ENCODE results near the gene ARHGEF28. TPM values are rescaled to one million over a fixed set of nuclear protein-coding genes. Genes with fewer than 3 reads are reported as not detected.

ARHGEF28 gene
- total RNA-seq, 1 donor from 2014 or later: 9.3 TPM

DNA sequence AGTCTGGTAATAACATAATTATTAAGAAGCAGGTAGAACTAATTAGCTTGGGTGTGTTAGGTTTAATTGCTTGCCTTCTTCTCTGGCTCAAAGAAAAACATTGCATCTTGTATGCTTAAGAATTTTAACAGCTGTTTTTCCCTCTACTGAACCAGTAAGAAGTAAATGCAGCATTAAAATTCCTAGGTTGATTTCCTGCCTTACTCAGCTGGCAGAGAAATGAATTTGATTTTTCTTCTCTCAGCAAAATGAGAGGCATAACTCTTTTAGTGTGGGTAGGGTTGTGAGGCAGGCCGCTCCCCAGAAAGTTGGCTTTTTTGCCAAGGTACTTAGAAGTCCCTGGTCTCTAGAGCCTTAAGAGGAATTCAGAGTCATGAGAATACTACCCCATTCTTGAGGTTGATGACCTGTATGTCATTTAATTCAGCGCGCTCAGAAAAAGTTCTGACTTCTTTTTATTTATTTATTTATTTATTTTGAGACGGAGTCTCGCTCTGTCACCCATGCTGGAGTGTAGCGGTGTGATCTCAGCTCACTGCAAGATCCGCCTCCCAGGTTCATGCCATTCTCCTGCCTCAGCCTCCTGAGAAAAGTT, 302.6 kb downstream of the ARHGEF28 start:
- Mint-ChIP-seq H3K36me3 (ENCODE audit: low read depth) (peaks cover 1% of the 10 kb centered on the region), H3K27me3 (ENCODE audit: low read depth) (no peaks in the 10 kb centered on the region)
- no peak for DNase-seq (ENCODE audit: low spot score)

DNA sequence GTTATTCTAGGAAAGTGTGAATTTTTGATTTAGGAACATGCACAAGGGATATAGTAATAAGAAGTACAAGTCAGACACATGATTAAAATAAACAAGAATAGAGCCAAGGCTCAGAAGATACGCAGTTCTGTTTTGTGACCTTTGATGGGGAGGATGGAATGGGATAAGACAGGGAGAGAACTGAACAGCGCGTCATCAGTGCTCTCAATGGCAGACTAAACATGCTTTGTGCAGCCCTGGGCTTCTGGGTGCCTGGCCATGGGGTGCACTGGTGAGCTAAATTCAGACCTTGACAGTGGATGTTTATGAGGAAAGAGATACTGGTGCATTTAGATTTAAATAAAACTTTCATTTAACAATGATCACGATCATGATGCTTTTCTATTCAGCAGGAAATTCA, 309.7 kb downstream of the ARHGEF28 start:
- no peak for DNase-seq (ENCODE audit: low spot score)
- no peaks in the 10 kb centered on the region for H3K27me3 Mint-ChIP-seq (ENCODE audit: low read depth)
- no peaks in the 10 kb centered on the region for H3K36me3 Mint-ChIP-seq (ENCODE audit: low read depth)
- peak overlapping the region; percentile 39 for H3K27ac Mint-ChIP-seq (ENCODE audit: unreplicated experiment)
- no peaks in the 10 kb centered on the region for H3K9me3 Mint-ChIP-seq (ENCODE audit: low read depth)
- H3K4me1 Mint-ChIP-seq (ENCODE audit: low read depth): peaks cover 54% of the 10 kb centered on the region
- no peak overlapping the region for H3K4me3 Mint-ChIP-seq (ENCODE audit: unreplicated experiment)
- TF ChIP-seq, protein P1, sequence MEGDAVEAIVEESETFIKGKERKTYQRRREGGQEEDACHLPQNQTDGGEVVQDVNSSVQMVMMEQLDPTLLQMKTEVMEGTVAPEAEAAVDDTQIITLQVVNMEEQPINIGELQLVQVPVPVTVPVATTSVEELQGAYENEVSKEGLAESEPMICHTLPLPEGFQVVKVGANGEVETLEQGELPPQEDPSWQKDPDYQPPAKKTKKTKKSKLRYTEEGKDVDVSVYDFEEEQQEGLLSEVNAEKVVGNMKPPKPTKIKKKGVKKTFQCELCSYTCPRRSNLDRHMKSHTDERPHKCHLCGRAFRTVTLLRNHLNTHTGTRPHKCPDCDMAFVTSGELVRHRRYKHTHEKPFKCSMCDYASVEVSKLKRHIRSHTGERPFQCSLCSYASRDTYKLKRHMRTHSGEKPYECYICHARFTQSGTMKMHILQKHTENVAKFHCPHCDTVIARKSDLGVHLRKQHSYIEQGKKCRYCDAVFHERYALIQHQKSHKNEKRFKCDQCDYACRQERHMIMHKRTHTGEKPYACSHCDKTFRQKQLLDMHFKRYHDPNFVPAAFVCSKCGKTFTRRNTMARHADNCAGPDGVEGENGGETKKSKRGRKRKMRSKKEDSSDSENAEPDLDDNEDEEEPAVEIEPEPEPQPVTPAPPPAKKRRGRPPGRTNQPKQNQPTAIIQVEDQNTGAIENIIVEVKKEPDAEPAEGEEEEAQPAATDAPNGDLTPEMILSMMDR (IDR thresholded peaks at IDR 0.05): no peak

More for the DNA sequence above, 302.6 kb downstream of the ARHGEF28 start:
- Mint-ChIP-seq H3K4me3 (ENCODE audit: unreplicated experiment) (no peak overlapping the region), H3K27ac (ENCODE audit: unreplicated experiment) (peak overlapping the region; percentile 43), H3K9me3 (ENCODE audit: low read depth) (no peaks in the 10 kb centered on the region), H3K4me1 (ENCODE audit: low read depth) (peaks cover 23% of the 10 kb centered on the region)
- TF ChIP-seq, protein P1 (IDR thresholded peaks at IDR 0.05): no peak

DNA sequence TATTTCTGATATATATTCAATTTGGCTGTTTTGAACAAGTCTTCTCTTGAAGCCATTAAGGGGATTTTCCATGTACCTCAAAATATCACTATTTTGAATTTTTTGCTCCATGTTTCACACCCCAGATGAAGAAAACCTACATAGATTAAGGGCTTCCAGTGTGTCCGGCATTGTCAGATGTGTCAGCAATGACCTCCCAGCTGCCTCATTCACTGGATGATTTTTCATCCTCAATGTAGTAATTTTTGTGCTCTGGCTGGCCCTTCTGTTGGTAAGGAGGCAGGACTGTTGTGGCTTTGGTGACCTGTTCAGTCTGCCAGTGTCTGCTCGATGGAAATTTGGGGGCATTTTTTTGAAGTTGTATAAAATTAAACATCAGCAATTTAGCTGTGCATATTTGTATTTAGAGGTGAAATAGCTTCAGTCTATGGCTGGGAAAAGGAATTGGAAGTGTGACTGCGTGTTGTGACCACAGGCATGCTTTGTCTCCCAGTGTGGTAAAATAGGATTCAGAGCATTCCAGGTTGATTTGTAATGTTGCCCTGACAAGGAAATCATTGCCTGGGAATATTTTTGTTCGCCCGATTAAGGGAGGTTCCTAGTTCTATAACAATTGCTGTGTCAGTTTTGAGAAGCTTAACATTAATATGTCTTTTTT, 312.4 kb downstream of the ARHGEF28 start:
- no peak for DNase-seq (ENCODE audit: low spot score)
- peak overlapping the region; percentile 97 for H3K27ac Mint-ChIP-seq (ENCODE audit: unreplicated experiment)
- no peaks in the 10 kb centered on the region for H3K36me3 Mint-ChIP-seq (ENCODE audit: low read depth)
- no peaks in the 10 kb centered on the region for H3K27me3 Mint-ChIP-seq (ENCODE audit: low read depth)
- TF ChIP-seq, protein P1 (IDR thresholded peaks at IDR 0.05): no peak
- peak overlapping the region; percentile 39 for H3K4me3 Mint-ChIP-seq (ENCODE audit: unreplicated experiment)
- no peaks in the 10 kb centered on the region for H3K9me3 Mint-ChIP-seq (ENCODE audit: low read depth)
- H3K4me1 Mint-ChIP-seq (ENCODE audit: low read depth): peaks cover 54% of the 10 kb centered on the region

DNA sequence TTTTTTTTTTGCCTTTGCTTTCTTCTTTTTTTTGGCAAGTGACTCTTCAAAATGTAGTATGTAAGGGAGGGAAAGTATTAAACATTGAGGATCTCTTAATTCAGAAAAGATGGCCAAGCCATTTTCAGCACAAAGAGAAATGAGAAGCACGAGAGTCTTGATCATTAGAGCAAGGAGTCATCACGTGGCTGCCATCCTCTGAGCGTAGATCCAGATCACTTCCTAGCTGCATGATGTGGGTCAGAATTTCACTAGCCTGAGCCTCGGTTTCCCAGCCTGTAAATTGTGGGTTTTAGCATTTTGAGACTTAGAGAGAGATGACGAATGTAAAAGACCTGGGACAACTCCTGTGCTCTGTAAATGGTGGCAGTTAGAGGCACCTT, 312.9 kb downstream of the ARHGEF28 start:
- TF ChIP-seq, protein P1 (IDR thresholded peaks at IDR 0.05): no peak
- Mint-ChIP-seq H3K4me1 (ENCODE audit: low read depth) (peaks cover 54% of the 10 kb centered on the region), H3K4me3 (ENCODE audit: unreplicated experiment) (peak overlapping the region; percentile 26), H3K27ac (ENCODE audit: unreplicated experiment) (peak overlapping the region; percentile 97), H3K27me3 (ENCODE audit: low read depth) (no peaks in the 10 kb centered on the region), H3K36me3 (ENCODE audit: low read depth) (no peaks in the 10 kb centered on the region), H3K9me3 (ENCODE audit: low read depth) (no peaks in the 10 kb centered on the region)
- DNase-seq (ENCODE audit: low spot score): no peak

DNA sequence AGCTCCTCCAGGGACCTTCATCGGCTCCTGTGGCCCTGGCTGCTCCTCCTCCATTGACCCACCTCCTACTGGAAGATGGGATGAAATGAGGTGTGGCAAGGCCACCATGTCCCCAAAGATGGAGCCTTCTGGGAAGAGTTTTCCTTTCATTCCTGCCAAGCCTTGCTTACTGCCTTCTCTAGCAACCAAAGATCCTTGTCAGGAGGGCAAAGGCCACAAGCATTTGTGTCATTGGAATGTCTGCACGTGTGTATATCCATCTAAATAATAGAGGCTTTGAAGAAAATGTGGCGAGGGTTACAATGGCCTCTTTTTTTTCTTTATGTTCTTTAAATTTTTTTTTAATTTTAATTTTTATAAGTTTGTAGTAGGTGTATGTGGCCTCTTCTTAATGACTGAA, 313.6 kb downstream of the ARHGEF28 start:
- Mint-ChIP-seq H3K4me3 (ENCODE audit: unreplicated experiment) (no peak overlapping the region), H3K27me3 (ENCODE audit: low read depth) (no peaks in the 10 kb centered on the region)

More for the DNA sequence above, 313.6 kb downstream of the ARHGEF28 start:
- H3K9me3 Mint-ChIP-seq (ENCODE audit: low read depth): peaks cover 6% of the 10 kb centered on the region
- peaks cover 54% of the 10 kb centered on the region for H3K4me1 Mint-ChIP-seq (ENCODE audit: low read depth)
- peak overlapping the region; percentile 97 for H3K27ac Mint-ChIP-seq (ENCODE audit: unreplicated experiment)
- DNase-seq (ENCODE audit: low spot score): no peak
- H3K36me3 Mint-ChIP-seq (ENCODE audit: low read depth): peaks cover 4% of the 10 kb centered on the region
- TF ChIP-seq, protein P1 (IDR thresholded peaks at IDR 0.05): no peak

Data from chondrocyte (in vitro differentiated cells).